Measurements from ENCODE around the gene DOCK2.

DOCK2 gene

GRCh38 chr5:169686137-169686536 lies 49.1 kb downstream of the DOCK2 start:
- in situ Hi-C loops (cut with MboI; ENCODE audit: low sequenced_read_pairs) = no loop called here

GRCh38 chr5:169688106-169688505 lies 51.0 kb downstream of the DOCK2 start:
- in situ Hi-C loops (cut with MboI; ENCODE audit: low sequenced_read_pairs) = no loop called here

- in situ Hi-C loops (cut with MboI; ENCODE audit: low sequenced_read_pairs) = no loop called here
Observed at GRCh38 chr5:169691471-169691870, 54.4 kb downstream of the DOCK2 start.

GRCh38 chr5:169694091-169694625 lies 57.1 kb downstream of the DOCK2 start:
- in situ Hi-C loops (cut with MboI; ENCODE audit: low sequenced_read_pairs) = no loop called here

GRCh38 chr5:169695025-169695625 lies 58.0 kb downstream of the DOCK2 start:
- in situ Hi-C loops (cut with MboI; ENCODE audit: low sequenced_read_pairs) = no loop called here

- in situ Hi-C loops (cut with MboI; ENCODE audit: low sequenced_read_pairs) = no loop called here
Observed at GRCh38 chr5:169695919-169696490, 58.9 kb downstream of the DOCK2 start.

GRCh38 chr5:169696621-169697510 lies 59.8 kb downstream of the DOCK2 start:
- in situ Hi-C loops (cut with MboI; ENCODE audit: low sequenced_read_pairs) = no loop called here

GRCh38 chr5:169697511-169697890 lies 60.4 kb downstream of the DOCK2 start:
- in situ Hi-C loops (cut with MboI; ENCODE audit: low sequenced_read_pairs) = no loop called here

- in situ Hi-C loops (cut with MboI; ENCODE audit: low sequenced_read_pairs) = no loop called here
Observed at GRCh38 chr5:169697976-169698375, 60.9 kb downstream of the DOCK2 start.

- in situ Hi-C loops (cut with MboI; ENCODE audit: low sequenced_read_pairs) = no loop called here
Observed at GRCh38 chr5:169700611-169701010, 63.5 kb downstream of the DOCK2 start.

- in situ Hi-C loops (cut with MboI; ENCODE audit: low sequenced_read_pairs) = no loop called here
Observed at GRCh38 chr5:169701910-169702451, 64.9 kb downstream of the DOCK2 start.

GRCh38 chr5:169702693-169703481 lies 65.8 kb downstream of the DOCK2 start:
- in situ Hi-C loops (cut with MboI; ENCODE audit: low sequenced_read_pairs) = no loop called here

GRCh38 chr5:169703813-169704212 lies 66.7 kb downstream of the DOCK2 start:
- in situ Hi-C loops (cut with MboI; ENCODE audit: low sequenced_read_pairs) = no loop called here

- in situ Hi-C loops (cut with MboI; ENCODE audit: low sequenced_read_pairs) = no loop called here
Observed at GRCh38 chr5:169705322-169705721, 68.2 kb downstream of the DOCK2 start.

- in situ Hi-C loops (cut with MboI; ENCODE audit: low sequenced_read_pairs) = no loop called here
Observed at GRCh38 chr5:169706071-169706470, 69.0 kb downstream of the DOCK2 start.

- in situ Hi-C loops (cut with MboI; ENCODE audit: low sequenced_read_pairs) = no loop called here
Observed at GRCh38 chr5:169706758-169707450, 69.8 kb downstream of the DOCK2 start.

GRCh38 chr5:169707686-169708085 lies 70.6 kb downstream of the DOCK2 start:
- in situ Hi-C loops (cut with MboI; ENCODE audit: low sequenced_read_pairs) = no loop called here

- in situ Hi-C loops (cut with MboI; ENCODE audit: low sequenced_read_pairs) = no loop called here
Observed at GRCh38 chr5:169710675-169711074, 73.6 kb downstream of the DOCK2 start.

GRCh38 chr5:169711551-169712225 lies 74.6 kb downstream of the DOCK2 start:
- in situ Hi-C loops (cut with MboI; ENCODE audit: low sequenced_read_pairs) = no loop called here

- in situ Hi-C loops (cut with MboI; ENCODE audit: low sequenced_read_pairs) = no loop called here
Observed at GRCh38 chr5:169712428-169712827, 75.4 kb downstream of the DOCK2 start.
